ENCODE results near the gene NFIB.

Gene NFIB

DNA sequence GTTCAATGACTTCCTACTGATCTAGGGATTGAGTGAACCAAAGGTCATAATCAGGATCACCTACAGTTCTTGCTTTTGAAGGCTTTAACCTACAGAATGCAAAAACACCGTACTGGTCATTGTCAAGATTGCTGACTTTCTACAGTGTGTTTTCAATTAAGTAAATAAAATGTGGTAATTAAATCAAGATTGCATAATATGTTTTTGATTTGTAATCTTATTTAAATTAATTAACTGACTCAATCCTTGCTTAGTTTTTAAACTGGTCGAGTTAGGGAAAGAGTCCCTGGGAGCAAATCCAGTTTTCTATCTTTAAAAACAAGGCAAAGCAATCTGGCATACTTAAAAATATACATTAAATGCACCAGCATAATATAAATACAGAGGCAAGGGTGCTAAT, 125.9 kb downstream of the NFIB start:
- DNase-seq (ENCODE audit: low read depth) = no peak

DNA sequence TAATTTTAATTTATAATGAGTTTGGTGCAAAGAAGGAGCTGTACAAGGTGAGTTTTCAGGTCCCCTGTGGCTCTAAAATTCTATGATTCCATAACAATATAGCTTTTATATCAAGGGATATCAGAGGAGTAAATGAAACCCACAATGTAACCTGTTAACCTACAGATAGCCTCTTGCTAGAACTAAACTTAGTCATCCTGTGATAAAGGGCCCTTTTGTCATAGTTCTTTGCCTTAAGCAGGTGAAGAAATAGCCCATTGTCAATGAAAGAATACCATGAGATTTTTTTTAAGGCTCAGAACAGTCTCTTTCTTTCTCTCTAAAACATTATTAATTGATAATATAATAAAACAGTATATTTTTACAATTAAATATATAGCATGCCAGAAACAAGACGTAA, 127.8 kb downstream of the NFIB start:
- DNase-seq (ENCODE audit: low read depth) = no peak

DNA sequence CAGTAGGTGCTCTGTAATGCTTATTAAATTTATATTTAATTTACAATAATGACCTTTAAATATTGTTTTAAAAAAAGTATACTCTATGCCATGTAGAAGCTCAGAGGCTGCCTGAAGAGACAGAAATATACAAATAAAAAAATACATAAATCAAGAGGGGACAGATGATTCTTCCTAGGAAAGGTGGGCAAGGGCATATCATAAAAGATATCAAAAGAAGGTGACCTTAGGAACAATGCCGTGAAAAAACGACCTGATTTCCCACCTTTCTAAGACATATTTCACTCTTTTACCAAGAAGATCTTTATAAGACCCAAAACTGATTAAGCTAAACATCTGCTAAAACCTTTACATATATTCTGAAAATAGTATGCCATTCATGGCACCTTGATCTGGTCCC, 128.9 kb downstream of the NFIB start:
- DNase-seq (ENCODE audit: low read depth) = no peak

- no peak for DNase-seq (ENCODE audit: low read depth)
Measured at GRCh38 chr9:14183001-14183400, 130.9 kb downstream of the NFIB start.

- DNase-seq (ENCODE audit: low read depth) = no peak
Measured at GRCh38 chr9:14180960-14181537, 132.9 kb downstream of the NFIB start.

DNA sequence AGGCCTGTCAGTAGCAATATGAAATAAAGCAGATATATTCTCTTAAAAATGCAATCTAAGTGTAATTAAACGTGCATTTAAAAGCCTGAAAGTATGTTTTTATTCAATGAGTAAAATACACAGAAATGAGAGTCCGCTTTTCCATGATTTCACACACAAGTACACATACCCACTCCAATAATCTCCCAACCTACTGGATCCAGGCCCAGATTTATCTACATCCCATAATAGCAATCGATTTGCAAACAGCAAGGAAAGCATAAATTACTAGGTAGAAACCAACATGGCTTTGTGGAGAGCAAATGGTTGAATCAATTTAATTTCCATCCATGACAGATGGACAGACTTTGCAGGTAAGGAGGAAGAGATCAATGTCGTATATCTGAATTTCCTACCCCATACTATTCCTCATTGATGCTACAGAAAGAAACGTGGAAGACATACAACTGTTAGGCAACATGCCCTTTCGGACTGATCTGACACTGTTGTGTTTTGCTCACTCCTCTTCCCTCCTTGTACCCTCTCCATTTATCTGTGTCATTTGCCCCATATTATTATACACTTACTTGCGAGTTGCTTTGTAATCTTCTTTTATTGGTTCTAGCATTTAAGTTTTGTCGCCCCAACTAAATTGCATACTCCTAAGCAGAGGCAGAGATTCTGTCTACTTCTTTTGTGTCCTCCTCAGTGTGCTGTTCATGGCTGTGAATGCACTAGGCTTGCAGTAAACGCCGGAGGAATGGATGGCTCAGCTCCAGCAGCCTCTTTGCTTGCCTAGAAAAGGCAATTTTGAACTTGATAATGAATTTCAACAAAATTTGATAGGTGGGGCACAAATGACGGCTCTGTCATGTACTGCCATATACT, 133.6 kb downstream of the NFIB start:
- no peak for DNase-seq (ENCODE audit: low read depth)

GRCh38 chr9:14179449-14179848, 134.5 kb downstream of the NFIB start:
- DNase-seq (ENCODE audit: low read depth) = no peak

GRCh38 chr9:14175778-14176177, 138.2 kb downstream of the NFIB start:
- no peak for DNase-seq (ENCODE audit: low read depth)

GRCh38 chr9:14173713-14174112, 140.2 kb downstream of the NFIB start:
- no peak for DNase-seq (ENCODE audit: low read depth)

DNA sequence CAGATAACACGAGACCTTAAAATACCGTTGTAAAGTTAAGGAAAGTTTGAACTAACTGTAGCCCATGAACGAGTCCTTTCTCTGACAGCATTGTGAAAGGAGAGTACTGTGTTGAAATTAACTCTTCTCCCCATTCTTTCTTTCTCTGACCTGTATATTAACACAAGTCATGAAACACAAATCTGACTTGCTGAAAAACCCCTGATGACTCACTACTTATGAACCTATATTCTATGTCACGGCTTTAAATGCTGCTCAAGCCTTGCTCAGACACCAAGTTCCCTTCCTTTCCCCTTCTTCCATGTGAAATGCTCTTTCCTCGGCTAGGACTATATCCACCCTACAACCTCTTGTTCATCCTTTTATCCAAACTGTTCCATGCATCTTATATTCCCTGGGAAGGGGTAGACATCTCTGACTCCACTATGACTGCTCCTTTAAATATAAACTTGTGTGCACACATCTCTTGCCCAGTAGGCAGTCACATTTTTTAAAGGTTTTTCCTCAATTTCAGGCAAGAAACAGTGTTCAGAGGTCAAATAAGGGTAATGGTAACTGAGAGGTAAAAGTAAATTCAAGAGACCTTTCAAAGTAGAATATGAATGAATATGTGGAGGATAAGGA, 142.9 kb downstream of the NFIB start:
- no peak for DNase-seq (ENCODE audit: low read depth)

GRCh38 chr9:14170392-14170931, 143.5 kb downstream of the NFIB start:
- no peak for DNase-seq (ENCODE audit: low read depth)

DNA sequence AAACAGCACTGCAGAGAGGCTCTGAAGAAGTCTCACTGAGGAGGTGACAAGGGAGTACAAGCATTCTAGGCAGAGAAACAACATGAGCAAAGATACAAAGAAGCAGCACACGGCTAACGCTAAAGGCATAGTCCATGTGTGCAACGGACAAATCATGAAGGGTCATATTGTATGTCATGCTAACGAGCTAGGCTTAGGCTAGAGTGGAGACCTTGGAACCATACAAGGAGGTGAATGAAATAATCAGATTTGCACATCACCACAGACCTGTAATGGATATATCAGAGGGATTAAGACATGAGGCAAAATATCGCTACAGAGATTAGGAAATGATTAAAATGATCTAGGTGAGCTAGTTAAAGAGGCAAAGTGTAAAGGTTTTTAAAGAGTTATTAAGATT, 145.6 kb downstream of the NFIB start:
- DNase-seq (ENCODE audit: low read depth) = no peak

GRCh38 chr9:14165376-14166035, 148.4 kb downstream of the NFIB start:
- no peak for DNase-seq (ENCODE audit: low read depth)

DNA sequence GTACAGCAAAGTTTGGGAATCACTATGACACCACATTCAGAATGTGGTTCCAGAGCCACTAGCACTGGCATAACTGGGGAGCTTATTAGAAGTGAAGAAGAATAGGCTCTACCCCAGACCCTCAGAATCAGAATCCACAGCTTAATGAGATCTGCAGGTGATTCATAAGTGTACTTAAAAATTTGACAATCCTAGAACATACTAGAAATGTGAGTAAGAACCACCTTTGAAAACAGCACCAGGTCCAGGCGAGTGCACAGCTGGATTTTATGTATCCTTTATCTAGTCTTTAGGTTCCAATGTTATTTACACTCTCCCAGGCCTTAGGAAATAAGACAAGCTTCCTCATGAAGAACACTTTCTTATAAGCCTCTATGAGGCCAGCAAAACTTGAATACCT, 149.0 kb downstream of the NFIB start:
- DNase-seq (ENCODE audit: low read depth) = no peak

DNA sequence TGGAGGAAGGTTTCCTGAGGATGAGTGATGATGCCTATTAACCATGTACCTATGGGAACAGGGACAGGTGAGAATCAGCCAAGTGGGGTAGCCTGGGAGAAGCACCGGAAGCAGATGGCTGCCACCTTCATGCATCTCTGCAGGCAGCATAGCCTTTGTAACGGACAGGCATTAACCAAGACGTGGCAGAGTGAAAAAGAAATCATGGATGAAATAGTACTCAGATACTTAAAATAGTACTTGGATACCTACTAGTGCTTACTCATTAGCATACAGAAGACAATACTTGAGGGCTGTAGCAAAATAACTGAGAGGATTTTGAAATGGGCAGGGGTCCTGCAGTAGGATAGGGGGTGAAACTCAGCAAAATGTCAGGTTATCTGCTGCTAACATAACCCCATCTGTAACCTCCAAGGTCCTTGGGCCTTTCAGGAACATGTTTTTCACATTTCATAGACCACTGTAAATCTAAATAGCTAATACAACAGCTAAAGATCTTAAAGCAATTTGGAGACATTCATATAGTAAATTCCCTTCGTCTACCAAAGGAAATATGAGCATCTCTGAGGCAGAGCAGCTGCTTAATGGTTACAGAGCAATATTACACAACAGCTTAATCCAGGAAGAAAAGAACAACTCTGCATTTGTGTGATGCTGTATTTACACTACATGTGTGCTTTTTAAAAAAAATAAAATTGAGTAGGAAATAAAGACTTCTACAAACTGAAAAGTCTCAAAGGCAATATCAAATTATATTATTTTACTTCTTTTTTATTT, 154.3 kb downstream of the NFIB start:
- DNase-seq (ENCODE audit: low read depth) = no peak

DNA sequence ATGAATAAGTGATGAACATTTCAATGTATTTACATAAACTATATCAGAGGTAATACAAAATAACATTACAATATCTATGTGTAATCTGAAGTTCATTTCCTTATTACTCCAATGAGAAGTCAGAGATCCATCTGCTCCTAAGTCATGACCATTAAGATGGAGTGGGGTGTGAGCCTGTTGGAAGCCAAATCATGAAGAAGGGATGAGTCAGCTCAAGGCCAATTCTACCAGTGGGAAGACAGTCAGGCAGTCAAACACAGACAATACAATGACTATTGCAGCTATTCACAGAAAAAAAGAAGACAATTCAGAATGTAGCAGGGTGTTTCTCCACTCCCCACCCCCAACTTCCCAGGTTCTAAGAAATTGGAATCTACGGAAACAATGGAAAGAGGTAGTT, 155.0 kb downstream of the NFIB start:
- no peak for DNase-seq (ENCODE audit: low read depth)

DNA sequence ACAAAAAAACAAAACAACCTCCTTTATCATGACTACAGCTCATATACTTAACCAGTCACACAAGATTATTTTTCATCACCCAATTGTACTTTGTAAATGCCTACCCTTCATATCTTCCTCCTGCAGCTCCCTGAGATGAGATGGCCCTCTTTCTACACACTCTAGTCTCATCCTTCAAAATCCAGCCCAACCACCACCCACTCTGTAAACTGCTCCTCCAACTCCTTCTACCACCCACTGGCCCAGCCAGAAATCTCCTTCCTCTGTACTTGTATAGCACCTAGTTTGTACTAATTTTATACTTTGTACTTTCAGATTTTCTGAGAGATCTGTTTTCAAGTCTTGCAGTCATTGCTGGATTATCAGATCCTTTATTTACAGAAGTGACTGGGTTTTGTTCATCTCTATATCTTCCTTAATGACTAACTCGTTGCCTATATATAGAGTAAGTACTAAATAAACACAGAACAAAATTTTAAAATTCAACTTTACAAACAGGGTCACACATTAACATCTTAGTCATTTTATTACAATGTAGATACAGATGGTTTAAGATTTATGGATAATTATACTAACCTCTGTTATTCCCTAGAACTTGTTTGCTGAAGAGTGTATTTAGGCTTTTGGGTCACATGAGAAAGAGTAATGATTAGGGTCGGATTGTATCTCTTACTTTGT, 155.7 kb downstream of the NFIB start:
- DNase-seq (ENCODE audit: low read depth) = no peak

DNA sequence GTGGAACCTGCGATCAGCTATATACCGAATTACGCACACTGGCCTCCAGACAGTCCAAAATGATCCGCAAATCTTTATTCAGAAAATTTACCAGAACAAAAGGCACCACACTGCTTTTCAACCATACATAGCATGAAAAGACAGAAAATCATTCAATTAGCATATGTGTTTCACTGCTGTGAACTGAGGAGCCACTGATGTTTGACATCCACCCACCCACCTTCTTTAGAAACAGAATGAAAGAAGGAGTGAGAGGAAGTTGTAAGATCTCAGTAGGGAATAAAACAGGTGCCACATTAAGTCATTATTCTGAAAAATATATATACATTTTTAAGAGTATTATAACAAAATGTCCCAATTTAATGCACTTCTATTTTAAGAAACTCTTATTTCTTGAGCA, 156.8 kb downstream of the NFIB start:
- no peak for DNase-seq (ENCODE audit: low read depth)

GRCh38 chr9:14156046-14156445, 157.9 kb downstream of the NFIB start:
- DNase-seq (ENCODE audit: low read depth) = no peak

DNA sequence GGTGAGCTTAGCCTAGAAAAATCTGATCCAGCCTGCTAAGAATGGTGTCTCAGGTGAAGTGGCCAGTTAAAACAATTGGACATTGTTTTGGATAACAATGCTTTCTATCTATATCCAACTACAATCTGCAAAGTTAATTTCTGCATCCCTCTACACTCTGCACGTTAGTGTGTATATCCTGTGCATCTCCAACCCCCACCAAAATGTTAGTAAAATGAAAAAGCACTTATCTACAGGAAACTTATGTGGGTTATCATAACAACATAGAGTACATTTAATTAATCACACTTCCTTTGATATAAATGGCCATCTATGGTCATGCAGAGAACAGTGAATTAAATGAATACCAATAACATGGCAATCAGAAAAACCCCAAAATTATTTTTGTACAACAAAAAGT, 158.7 kb downstream of the NFIB start:
- no peak for DNase-seq (ENCODE audit: low read depth)

GRCh38 chr9:14153310-14153720, 160.6 kb downstream of the NFIB start:
- no peak for DNase-seq (ENCODE audit: low read depth)

Measured in stimulated activated CD8-positive, alpha-beta memory T cell treated with anti-CD3 and anti-CD28 coated beads, Interleukin-12 subunit alpha, Interleukin-12 subunit beta, amount 100 ng/mL, for 1 hour (primary cell).